Measurements from ENCODE around the gene ADAMTS17. TPM values are rescaled to one million over a fixed set of nuclear protein-coding genes. Genes with fewer than 3 reads are reported as not detected.

Gene ADAMTS17
- total RNA-seq, 1 experiment from 2014 or later = 1.6 TPM

- in situ Hi-C loops (cut with HindIII; ENCODE audit: low pct_unique_long_range_greater_than_20kb, low sequenced_read_pairs) = no loop called here
These were observed 6.9 kb downstream of the ADAMTS17 start for GRCh38 chr15:100334905-100335304.

GRCh38 chr15:100334456-100334855 is 7.3 kb downstream of the ADAMTS17 start:
- BruUV-seq (replicated peaks) = no TSS peak
- Histone ChIP-seq H3K4me3 (ENCODE audit: low read depth in 2 of 2, low read length in 2 of 2) (no peak overlapping the region), H3K4me1 (ENCODE audit: control insufficient read depth, insufficient read depth, low read length) (no peaks in the 10 kb centered on the region), H3K36me3 (ENCODE audit: control insufficient read depth, insufficient read depth, low read length) (no peaks in the 10 kb centered on the region), H3K27me3 (ENCODE audit: control insufficient read depth, insufficient read depth, low read length) (peaks cover 2% of the 10 kb centered on the region; the same call in 1 of the 2 replicates), H3K9me3 (ENCODE audit: control insufficient read depth, insufficient read depth, low read depth, low read length) (no peaks in the 10 kb centered on the region), H3K27ac (ENCODE audit: low read length) (no peak overlapping the region)
- ATAC-seq (no peak), DNase-seq (ENCODE audit: low read depth, low spot score) (no peak)
- ChIA-PET CTCF (no interaction called here), POLR2A (no interaction called here)
- intact Hi-C loops (cut with micrococcal nuclease; ENCODE audit: unreplicated experiment) = no loop called here
- TF ChIP-seq POLR2AphosphoS5 (IDR thresholded peaks at IDR 0.05; ENCODE audit: low read depth, low read length) = no peak
- TF ChIP-seq TCF7L2 (IDR thresholded peaks at IDR 0.05; ENCODE audit: low read depth, low read length) = no peak
- TF ChIP-seq REST (IDR thresholded peaks at IDR 0.05; ENCODE audit: insufficient read depth in 1 of 2, low read depth in 2 of 2, low read length in 1 of 2) = no peak
- TF ChIP-seq SIN3A (IDR thresholded peaks at IDR 0.05; ENCODE audit: borderline replicate concordance, insufficient read depth, low read depth, low read length) = no peak
- TF ChIP-seq CTCF (IDR thresholded peaks at IDR 0.05) = no peak
- in situ Hi-C loops (cut with HindIII; ENCODE audit: low pct_unique_long_range_greater_than_20kb, low sequenced_read_pairs) = no loop called here

More at GRCh38 chr15:100334905-100335304, 6.9 kb downstream of the ADAMTS17 start:
- no TSS peak for BruUV-seq (replicated peaks)
- Histone ChIP-seq H3K27me3 (ENCODE audit: control insufficient read depth, insufficient read depth, low read length) (peaks cover 2% of the 10 kb centered on the region), H3K4me3 (ENCODE audit: low read depth in 2 of 2, low read length in 2 of 2) (no peak overlapping the region), H3K36me3 (ENCODE audit: control insufficient read depth, insufficient read depth, low read length) (no peaks in the 10 kb centered on the region), H3K9me3 (ENCODE audit: control insufficient read depth, insufficient read depth, low read depth, low read length) (no peaks in the 10 kb centered on the region), H3K4me1 (ENCODE audit: control insufficient read depth, insufficient read depth, low read length) (no peaks in the 10 kb centered on the region), H3K27ac (ENCODE audit: low read length) (no peak overlapping the region)
- intact Hi-C loops (cut with micrococcal nuclease; ENCODE audit: unreplicated experiment) = no loop called here
- CTCF ChIA-PET = no interaction called here
- POLR2A ChIA-PET = no interaction called here
- DNase-seq (ENCODE audit: low read depth, low spot score) (no peak), ATAC-seq (no peak)
- TF ChIP-seq TCF7L2 (IDR thresholded peaks at IDR 0.05; ENCODE audit: low read depth, low read length) (no peak), REST (IDR thresholded peaks at IDR 0.05; ENCODE audit: insufficient read depth in 1 of 2, low read depth in 2 of 2, low read length in 1 of 2) (no peak), POLR2AphosphoS5 (IDR thresholded peaks at IDR 0.05; ENCODE audit: low read depth, low read length) (no peak), CTCF (IDR thresholded peaks at IDR 0.05) (no peak), SIN3A (IDR thresholded peaks at IDR 0.05; ENCODE audit: borderline replicate concordance, insufficient read depth, low read depth, low read length) (no peak)
